Ovary (tissue), 3 donors: ENCODE results near the gene CRELD2.

ENCODE experiments used
- EP300 ChIP-seq: sonication (generic); formaldehyde crosslinking; IDR thresholded peaks from one replicate; pipeline ENCODE4 v1.6.1; 2017; ENCODE audit warnings: antibody characterized with exemption
- POLR2A ChIP-seq: fragments of 450-650 bp; IDR thresholded peaks from one replicate; pipeline ENCODE4 v1.6.1; 2017; ENCODE audit warnings: antibody characterized with exemption, mild to moderate bottlenecking, moderate library complexity
- TF ChIP-seq, protein P1 (sequence below), 3 donors: fragments of 450-650 bp in 2 of 3; fragments of 200-600 bp in 1 of 3; IDR thresholded peaks; one replicate each; pipeline versions ENCODE4 v1.5.1 to v1.8.0; 2016 to 2022; ENCODE audit warnings: antibody characterized with exemption in 3 of 3, mild to moderate bottlenecking in 1 of 3
- donor health status: DM: no; HTN: no; CAD: no.

DNA sequence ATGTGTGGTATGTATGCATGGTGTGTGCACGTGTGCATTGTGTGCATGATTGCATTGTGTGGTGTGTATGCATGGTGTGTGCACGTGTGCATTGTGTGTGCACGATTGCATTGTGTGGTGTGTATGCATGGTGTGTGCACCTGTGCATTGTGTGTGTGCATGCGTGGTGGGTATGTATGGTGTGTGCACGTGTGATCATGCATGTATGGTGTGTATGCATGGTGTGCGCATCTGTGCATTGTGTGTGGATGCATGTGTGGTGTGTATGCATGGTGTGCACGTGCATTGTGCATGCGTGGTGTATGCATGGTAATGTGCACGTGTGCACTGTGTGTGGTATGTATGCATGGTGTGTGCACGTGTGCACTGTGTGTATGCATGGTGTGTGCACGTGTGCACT lies 17.0 kb upstream of the CRELD2 start:
- TF ChIP-seq, protein P1, sequence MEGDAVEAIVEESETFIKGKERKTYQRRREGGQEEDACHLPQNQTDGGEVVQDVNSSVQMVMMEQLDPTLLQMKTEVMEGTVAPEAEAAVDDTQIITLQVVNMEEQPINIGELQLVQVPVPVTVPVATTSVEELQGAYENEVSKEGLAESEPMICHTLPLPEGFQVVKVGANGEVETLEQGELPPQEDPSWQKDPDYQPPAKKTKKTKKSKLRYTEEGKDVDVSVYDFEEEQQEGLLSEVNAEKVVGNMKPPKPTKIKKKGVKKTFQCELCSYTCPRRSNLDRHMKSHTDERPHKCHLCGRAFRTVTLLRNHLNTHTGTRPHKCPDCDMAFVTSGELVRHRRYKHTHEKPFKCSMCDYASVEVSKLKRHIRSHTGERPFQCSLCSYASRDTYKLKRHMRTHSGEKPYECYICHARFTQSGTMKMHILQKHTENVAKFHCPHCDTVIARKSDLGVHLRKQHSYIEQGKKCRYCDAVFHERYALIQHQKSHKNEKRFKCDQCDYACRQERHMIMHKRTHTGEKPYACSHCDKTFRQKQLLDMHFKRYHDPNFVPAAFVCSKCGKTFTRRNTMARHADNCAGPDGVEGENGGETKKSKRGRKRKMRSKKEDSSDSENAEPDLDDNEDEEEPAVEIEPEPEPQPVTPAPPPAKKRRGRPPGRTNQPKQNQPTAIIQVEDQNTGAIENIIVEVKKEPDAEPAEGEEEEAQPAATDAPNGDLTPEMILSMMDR (IDR thresholded peaks at IDR 0.05) = no peak
- TF ChIP-seq EP300 (no peak), POLR2A (no peak)
